Stimulated activated naive CD8-positive, alpha-beta T cell treated with anti-CD3 and anti-CD28 coated beads, Interleukin-15, amount 100 ng/mL, for 72 hours (primary cell): ENCODE results near the gene PGM2.

ENCODE experiments used
- ATAC-seq: fragments of 150-1000 bp; cut with Tn5 transposase; 2 replicates; pipeline ENCODE4 v1.10.0; 2021; ENCODE audit warnings: mild to moderate bottlenecking, moderate library complexity
- DNase-seq, 2 donors: peaks; one replicate each; pipeline ENCODE4 v3.0.0; 2021 to 2022
- H3K27ac Mint-ChIP-seq, 2 donors: one replicate each; pipeline ENCODE4 v1.8.0; 2022; ENCODE audit warnings: mild to moderate bottlenecking in 2 of 2, mixed read lengths in 2 of 2, moderate library complexity in 2 of 2
- H3K27me3 Mint-ChIP-seq: one replicate; pipeline ENCODE4 v1.8.0; 2022; ENCODE audit warnings: mixed read lengths
- H3K4me1 Mint-ChIP-seq: one replicate; pipeline ENCODE4 v1.8.0; 2022; ENCODE audit warnings: mild to moderate bottlenecking, mixed read lengths
- H3K4me3 Mint-ChIP-seq, 2 donors: one replicate each; pipeline ENCODE4 v1.8.0; 2022; ENCODE audit warnings: mild to moderate bottlenecking in 2 of 2, mixed read lengths in 2 of 2, moderate library complexity in 1 of 2
- H3K9me3 Mint-ChIP-seq, 2 donors: one replicate each; pipeline ENCODE4 v1.8.0; 2022; ENCODE audit warnings: mixed read lengths in 2 of 2

PGM2 gene

DNA sequence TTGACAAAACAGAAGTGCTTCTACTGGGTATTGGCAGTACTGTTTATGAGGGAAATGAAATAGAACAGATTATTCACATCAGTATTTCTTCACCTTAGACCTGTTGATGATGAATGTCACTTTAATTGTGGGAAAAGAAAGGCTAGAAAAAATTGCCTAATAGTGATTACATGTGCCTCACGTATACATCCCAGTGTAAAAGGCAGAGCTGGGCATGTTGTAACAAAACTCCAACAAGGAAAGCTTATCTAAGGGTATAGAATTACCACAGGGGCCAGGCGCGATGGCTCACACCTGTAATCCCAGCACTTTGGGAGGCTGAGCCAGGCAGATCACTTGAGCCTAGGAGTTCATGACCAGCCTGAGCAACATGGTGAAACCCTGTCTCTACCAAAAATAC lies 4.2 kb downstream of the PGM2 start:
- no peaks in the 10 kb centered on the region for H3K27me3 Mint-ChIP-seq
- peaks cover 40% of the 10 kb centered on the region for H3K4me1 Mint-ChIP-seq
- H3K4me3 Mint-ChIP-seq: no peak overlapping the region
- H3K9me3 Mint-ChIP-seq: no peaks in the 10 kb centered on the region
- ATAC-seq (no peak), DNase-seq (no peak)
- H3K27ac Mint-ChIP-seq: no peak overlapping the region

DNA sequence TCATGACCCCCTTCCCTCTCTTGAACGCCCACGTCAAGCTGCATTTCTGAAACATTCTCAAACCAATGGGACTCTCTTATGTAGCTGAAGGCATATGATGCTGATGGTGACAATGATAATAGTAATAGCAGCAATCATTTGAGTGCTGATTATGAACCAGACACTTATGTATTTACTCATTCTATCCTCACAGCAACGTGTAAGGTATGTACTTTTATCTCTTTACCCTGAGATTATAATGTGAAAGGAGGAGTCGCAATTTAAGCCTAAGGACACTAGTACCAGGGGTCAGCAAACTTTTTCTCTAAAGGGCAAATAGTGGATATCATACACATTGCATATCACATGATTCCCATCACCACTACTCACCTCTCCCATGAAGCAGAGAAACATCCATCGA lies 8.5 kb downstream of the PGM2 start:
- Mint-ChIP-seq H3K4me3 (no peak overlapping the region), H3K4me1 (peaks cover 40% of the 10 kb centered on the region)

DNA sequence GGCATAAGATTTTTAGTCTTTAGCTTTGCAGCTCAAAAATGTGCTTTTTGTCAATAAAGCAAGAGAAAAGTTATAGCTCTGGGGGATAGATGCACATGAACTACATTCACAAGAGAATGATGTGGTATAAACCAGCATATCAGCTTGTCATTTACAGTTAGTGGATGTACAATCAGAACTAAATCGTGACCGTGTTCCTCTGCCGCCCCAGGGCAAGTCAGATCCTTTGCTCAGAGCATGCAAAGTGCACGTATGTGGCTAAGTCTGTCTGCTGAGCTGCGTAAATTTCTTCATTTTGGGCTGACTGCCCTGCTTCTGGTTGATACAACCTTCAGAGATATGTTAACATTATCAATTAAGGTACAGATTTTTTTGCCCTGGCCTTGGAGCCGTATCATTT lies 9.3 kb downstream of the PGM2 start:
- H3K27ac Mint-ChIP-seq: no peak overlapping the region
- ATAC-seq (no peak), DNase-seq (no peak)
- H3K9me3 Mint-ChIP-seq: no peaks in the 10 kb centered on the region
- H3K27me3 Mint-ChIP-seq: no peaks in the 10 kb centered on the region
- peaks cover 33% of the 10 kb centered on the region for H3K4me1 Mint-ChIP-seq
- H3K4me3 Mint-ChIP-seq: no peak overlapping the region

More for the DNA sequence above, 8.5 kb downstream of the PGM2 start:
- Mint-ChIP-seq H3K27ac (no peak overlapping the region), H3K27me3 (no peaks in the 10 kb centered on the region), H3K9me3 (no peaks in the 10 kb centered on the region)
- no peak for DNase-seq
- no peak for ATAC-seq

DNA sequence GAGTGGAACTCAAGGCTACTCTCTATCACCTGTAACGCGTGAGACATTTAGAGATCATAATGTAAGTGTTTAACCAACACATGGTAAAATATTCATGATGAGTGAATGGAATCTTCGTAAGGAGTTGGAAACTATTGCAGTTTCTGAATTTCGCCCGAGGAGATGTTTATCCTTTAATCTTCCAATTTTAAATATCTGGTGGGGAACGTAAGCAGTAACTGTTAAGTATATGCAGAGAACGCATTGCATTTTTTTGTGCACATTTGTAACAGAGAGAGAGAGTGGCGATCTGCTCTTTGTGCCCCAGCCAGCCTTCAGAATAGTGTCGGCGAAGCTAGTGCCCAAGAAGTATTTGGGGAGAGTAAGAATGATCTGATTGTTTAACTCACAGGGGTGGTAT lies 9.8 kb downstream of the PGM2 start:
- Mint-ChIP-seq H3K27ac (no peak overlapping the region), H3K4me3 (peak overlapping the region in 1 of 2 donors; percentile 4), H3K27me3 (no peaks in the 10 kb centered on the region), H3K9me3 (no peaks in the 10 kb centered on the region), H3K4me1 (peaks cover 30% of the 10 kb centered on the region)
- ATAC-seq (no peak), DNase-seq (no peak)

DNA sequence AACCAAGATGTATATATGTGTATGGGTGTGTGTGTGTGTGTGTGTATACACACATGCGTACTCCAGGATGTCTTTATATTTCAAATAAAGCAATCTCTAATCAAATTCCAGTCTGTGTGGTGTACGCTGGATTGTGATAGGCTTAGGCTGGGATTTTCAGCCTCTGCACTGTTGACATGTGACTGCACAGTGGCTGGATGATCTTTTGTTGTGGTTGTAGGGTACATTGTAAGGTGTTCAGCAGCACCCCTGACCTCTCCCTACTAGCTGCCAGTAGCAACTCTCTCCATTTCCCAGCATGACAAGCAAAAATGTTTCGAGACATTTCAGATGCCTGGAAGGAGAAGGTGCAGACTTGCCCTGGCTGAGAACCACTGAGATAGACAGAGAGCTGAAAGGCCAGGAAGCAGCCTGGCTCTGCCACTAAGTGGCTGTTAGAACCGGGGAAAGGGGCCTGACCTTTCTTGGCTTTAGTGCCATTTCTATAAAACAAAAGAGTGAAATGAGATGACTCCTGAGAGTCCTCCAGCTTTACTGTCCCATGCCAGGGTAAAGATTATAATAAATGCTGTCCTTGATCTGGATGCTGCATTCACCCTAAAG lies 10.5 kb downstream of the PGM2 start:
- Mint-ChIP-seq H3K4me3 (peak overlapping the region in 1 of 2 donors; percentile 24), H3K4me1 (peaks cover 26% of the 10 kb centered on the region), H3K9me3 (no peaks in the 10 kb centered on the region), H3K27ac (peak overlapping the region in 1 of 2 donors; percentile 17), H3K27me3 (no peaks in the 10 kb centered on the region)
- DNase-seq: no peak
- ATAC-seq: peak; percentile 69

DNA sequence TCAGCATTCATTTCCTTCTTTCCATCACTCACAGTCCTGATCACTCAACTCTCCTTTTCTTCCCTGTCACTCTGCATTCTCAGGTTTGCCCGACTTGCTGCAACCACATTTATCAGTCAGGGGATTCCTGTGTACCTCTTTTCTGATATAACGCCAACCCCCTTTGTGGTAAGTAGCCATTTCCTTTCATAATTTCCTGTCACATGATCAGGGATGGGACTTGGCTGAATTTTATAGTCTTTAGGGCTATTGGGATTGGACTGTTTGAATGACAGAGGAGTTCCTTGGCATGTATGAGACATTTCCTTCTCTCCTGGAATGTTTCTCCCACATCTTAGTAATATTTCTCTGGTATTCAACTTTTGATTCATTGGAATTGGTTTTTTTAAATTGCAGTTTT lies 11.0 kb downstream of the PGM2 start:
- no peaks in the 10 kb centered on the region for H3K27me3 Mint-ChIP-seq
- H3K4me3 Mint-ChIP-seq: no peak overlapping the region
- DNase-seq (no peak), ATAC-seq (peak; percentile 71)
- H3K9me3 Mint-ChIP-seq: no peaks in the 10 kb centered on the region
- peaks cover 26% of the 10 kb centered on the region for H3K4me1 Mint-ChIP-seq
- no peak overlapping the region for H3K27ac Mint-ChIP-seq

DNA sequence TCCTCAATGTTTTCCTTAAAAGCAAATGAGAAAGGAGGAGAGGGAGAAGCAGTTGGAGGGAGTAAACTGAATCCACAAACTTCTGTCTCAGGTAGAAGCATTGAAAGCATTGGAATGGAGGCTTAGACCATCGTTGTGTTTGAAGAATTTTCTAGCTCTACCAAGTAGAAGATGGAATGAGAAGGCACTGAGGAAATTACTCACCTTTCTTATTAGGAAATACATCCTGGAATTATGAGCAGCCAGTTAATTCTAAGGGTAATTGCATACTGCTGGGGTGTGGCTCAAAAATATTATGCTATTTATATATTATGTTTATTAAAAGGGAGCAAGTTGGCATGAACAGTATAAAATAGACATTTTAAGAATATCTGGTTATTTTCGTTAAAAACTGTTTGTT lies 12.9 kb downstream of the PGM2 start:
- Mint-ChIP-seq H3K4me1 (peaks cover 26% of the 10 kb centered on the region), H3K9me3 (no peaks in the 10 kb centered on the region), H3K27ac (no peak overlapping the region), H3K4me3 (no peak overlapping the region), H3K27me3 (no peaks in the 10 kb centered on the region)
- ATAC-seq (no peak), DNase-seq (no peak)

DNA sequence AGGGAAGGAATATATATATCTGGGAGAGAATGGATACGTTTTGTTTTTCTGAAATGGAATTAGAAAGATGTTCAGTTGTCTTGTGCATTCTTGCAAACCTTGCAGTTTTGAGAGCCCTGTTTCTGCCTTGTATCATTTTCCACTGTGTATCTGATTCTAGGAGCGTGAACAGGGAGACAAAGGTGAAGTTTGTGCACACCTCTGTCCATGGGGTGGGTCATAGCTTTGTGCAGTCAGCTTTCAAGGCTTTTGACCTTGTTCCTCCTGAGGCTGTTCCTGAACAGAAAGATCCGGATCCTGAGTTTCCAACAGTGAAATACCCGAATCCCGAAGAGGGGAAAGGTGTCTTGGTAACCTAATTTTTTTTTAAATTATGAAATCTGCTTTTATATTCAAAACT lies 17.7 kb downstream of the PGM2 start:
- Mint-ChIP-seq H3K4me3 (no peak overlapping the region), H3K27ac (peak overlapping the region in 1 of 2 donors; percentile 77), H3K27me3 (no peaks in the 10 kb centered on the region), H3K9me3 (no peaks in the 10 kb centered on the region), H3K4me1 (no peaks in the 10 kb centered on the region)
- DNase-seq (no peak), ATAC-seq (no peak)

DNA sequence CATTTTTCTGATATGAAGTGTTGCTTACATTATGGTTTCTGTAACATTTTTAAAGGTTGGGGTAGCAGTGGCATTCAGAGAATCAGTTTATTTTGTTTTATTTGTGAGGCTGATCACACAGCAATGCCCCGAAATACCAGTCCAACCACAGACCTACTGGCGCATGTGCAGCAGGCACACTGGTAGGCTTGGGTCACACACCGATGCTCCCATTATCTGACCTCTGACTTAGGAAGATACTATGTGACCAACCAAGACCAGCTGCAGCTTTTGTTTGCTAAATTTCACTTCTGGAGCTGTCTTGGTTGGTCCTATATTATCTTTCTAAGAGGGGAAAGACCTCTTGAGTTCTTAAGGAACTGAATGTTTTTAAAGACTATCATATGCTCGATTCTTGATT lies 18.7 kb downstream of the PGM2 start:
- no peaks in the 10 kb centered on the region for H3K9me3 Mint-ChIP-seq
- no peak overlapping the region for H3K27ac Mint-ChIP-seq
- ATAC-seq (no peak), DNase-seq (no peak)
- H3K4me1 Mint-ChIP-seq: no peaks in the 10 kb centered on the region
- H3K27me3 Mint-ChIP-seq: no peaks in the 10 kb centered on the region
- no peak overlapping the region for H3K4me3 Mint-ChIP-seq

DNA sequence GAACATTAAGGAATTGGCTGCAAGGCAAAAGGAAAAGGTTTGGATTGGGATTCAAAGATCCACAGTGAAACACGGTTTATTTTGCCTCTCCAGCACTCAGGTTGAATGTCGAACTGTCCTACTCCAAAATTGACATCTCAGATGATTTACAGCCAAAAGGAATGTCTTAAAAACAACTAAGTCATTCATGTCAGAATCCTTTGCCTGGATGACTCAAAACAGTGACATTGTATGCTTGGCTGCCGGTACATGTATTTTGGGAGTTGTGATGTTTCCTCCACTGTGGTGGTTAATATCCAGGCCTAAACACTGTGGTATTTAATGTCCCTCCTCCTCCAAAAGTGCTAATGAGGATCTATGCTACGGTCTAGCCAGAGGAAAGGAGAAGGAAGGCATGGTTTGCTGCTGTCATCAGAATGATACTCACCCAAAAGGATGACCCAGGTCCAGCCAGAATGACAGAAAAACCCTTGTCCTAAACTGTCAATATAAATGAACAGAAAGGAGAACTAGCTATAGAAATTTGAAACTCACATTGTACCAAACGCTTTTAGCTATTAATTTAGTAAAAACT lies 20.9 kb downstream of the PGM2 start:
- Mint-ChIP-seq H3K27ac (no peak overlapping the region), H3K9me3 (no peaks in the 10 kb centered on the region), H3K4me1 (no peaks in the 10 kb centered on the region), H3K4me3 (no peak overlapping the region), H3K27me3 (no peaks in the 10 kb centered on the region)
- DNase-seq (no peak), ATAC-seq (no peak)

DNA sequence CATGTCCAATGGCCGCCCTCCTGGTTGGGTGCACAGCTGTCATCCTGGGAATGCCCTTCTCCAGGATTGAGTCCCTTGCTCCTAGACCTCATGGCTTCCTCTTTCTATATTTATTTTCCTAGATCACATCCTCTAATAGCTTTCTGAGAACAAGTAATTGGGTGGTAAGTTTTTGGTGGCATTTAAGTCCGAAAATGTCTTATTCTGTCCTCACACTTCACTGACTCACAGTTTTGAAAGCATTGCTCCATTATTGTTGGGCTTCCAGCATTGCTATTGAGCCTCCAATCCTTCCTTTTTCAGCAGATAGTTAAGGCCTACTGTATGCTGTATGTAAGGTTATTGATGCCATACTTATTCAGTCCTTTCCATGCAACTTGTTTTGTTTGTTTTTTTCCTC lies 25.9 kb downstream of the PGM2 start:
- H3K9me3 Mint-ChIP-seq: no peaks in the 10 kb centered on the region

DNA sequence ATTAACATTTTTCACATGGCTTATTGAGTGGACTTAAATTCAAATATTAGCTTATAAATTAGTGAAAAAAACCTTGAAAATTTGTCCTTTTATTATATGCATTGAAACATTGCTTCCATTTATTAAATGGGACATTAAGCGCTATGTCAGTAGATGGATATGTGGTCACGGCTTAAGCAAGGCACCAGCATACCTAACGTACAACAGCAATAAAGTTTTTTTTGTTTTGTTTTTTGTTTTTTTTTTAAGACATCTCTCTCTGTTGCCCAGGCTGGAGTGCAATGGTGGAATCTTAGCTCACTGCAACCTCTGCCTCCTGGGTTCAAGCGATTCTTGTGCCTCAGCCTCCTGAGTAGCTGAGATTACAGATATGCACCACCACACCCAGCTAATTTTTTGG lies 31.6 kb downstream of the PGM2 start:
- Mint-ChIP-seq H3K4me1 (no peaks in the 10 kb centered on the region), H3K27ac (no peak overlapping the region), H3K4me3 (no peak overlapping the region), H3K9me3 (no peaks in the 10 kb centered on the region), H3K27me3 (no peaks in the 10 kb centered on the region)
- no peak for ATAC-seq
- DNase-seq: no peak

More for the DNA sequence above, 25.9 kb downstream of the PGM2 start:
- Mint-ChIP-seq H3K27ac (peak overlapping the region in 1 of 2 donors; percentile 4), H3K4me1 (no peaks in the 10 kb centered on the region), H3K4me3 (no peak overlapping the region), H3K27me3 (no peaks in the 10 kb centered on the region)
- DNase-seq: no peak
- ATAC-seq: no peak

DNA sequence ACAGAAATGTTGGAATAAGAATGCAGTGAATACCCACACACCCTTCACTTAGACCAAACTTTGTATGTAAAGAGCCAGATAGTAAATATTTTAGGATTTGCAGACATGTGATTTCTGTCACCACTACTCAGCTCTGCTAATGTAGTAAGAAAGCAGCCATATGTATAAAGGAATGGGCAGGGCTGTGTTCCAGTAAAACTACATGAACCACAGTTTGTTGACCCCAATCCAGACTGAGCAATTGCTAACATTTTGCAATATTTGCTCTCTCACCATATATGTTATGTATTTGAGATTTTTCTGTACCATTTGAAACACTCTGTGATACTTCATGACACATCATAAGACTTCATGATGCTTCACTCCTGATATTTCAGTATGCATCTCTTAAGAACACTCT lies 32.4 kb downstream of the PGM2 start:
- no peak for DNase-seq
- no peak overlapping the region for H3K4me3 Mint-ChIP-seq

DNA sequence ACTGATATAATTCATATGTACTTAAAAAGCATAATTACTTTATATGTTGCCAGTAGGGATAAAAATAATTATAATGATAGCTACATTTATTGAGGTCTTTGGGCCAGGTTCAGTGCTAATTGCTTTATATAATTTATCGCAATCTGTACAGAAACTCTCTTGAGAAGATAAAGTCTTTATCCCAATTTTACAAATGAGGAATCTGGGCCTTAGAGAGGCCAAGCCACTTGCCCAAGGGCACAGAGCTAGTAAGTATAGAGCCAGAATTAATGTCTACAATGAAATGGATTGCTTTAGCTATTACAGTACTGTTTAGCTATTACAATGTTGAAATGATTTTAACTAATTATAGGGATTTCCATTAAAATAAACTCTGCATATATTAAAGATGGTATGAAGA lies 33.8 kb downstream of the PGM2 start:
- no peak overlapping the region for H3K4me3 Mint-ChIP-seq
- DNase-seq (no peak), ATAC-seq (no peak)

More for the DNA sequence above, 32.4 kb downstream of the PGM2 start:
- Mint-ChIP-seq H3K4me1 (no peaks in the 10 kb centered on the region), H3K9me3 (no peaks in the 10 kb centered on the region), H3K27me3 (no peaks in the 10 kb centered on the region), H3K27ac (no peak overlapping the region)
- no peak for ATAC-seq

DNA sequence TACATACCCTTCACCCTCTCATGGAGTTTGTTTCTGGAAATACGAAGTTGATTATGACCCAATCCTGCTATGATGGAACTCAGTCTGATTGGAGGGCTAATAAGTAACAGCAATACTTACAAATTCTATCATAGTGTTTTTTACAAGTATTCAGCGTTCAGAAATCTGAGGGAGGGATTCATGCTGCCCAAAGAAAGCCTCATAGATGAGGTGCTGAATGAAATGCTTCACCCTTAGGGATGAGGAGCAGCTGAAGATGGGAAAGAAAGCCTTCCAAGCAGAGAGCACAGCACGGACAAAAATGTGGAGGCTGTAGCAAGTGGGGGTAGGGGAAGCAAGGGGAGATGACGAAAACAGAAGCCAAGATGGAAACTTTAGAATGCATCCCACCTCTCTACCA lies 36.5 kb downstream of the PGM2 start:
- ATAC-seq: no peak
- H3K9me3 Mint-ChIP-seq: no peaks in the 10 kb centered on the region
- no peak overlapping the region for H3K4me3 Mint-ChIP-seq

More for the DNA sequence above, 33.8 kb downstream of the PGM2 start:
- H3K4me1 Mint-ChIP-seq: no peaks in the 10 kb centered on the region
- H3K9me3 Mint-ChIP-seq: no peaks in the 10 kb centered on the region
- no peaks in the 10 kb centered on the region for H3K27me3 Mint-ChIP-seq
- H3K27ac Mint-ChIP-seq: no peak overlapping the region

DNA sequence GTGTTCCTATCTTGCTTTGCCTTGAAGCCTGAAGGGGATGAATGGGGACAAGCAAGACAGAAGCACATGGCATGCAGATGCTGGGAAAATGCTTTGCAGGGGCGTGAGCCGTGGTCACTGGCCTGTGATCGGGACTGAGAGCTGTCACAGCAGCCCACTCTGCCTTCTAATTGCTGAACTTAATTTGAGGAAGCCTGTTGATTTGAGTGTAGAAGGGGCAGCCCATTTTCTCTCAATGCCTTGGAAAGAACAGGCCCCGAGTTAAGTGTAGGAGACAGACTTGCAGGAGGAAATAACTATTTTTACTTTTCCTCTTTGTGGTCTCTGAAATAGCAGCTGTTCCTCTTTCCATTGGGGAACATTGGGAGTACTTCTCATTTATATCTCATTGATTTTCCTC lies 38.3 kb downstream of the PGM2 start:
- H3K4me3 Mint-ChIP-seq: no peak overlapping the region
- no peaks in the 10 kb centered on the region for H3K9me3 Mint-ChIP-seq
- no peak for ATAC-seq
- no peak overlapping the region for H3K27ac Mint-ChIP-seq
- H3K27me3 Mint-ChIP-seq: no peaks in the 10 kb centered on the region
- no peaks in the 10 kb centered on the region for H3K4me1 Mint-ChIP-seq
- no peak for DNase-seq

More for the DNA sequence above, 36.5 kb downstream of the PGM2 start:
- H3K4me1 Mint-ChIP-seq: no peaks in the 10 kb centered on the region
- H3K27ac Mint-ChIP-seq: peak overlapping the region in 1 of 2 donors; percentile 80
- no peaks in the 10 kb centered on the region for H3K27me3 Mint-ChIP-seq
- DNase-seq: no peak

DNA sequence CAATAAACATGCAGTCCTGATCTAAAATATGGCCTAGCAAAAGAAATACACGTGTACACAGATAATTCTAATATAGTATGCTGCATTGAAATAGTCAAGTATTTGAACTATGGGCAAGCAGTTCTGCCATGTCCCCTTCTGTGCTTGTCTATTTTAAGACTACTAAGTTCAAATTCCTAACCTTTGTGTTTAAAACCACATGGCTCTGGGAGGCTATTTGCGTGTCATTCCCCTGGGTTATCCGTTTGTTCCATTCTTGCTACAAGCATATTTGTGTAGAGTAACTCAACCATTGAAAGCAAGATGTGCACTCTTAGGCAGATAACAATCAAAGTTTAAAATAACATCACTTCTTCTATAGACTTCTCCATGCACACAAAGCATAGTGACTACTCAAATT lies 39.0 kb downstream of the PGM2 start:
- Mint-ChIP-seq H3K27ac (no peak overlapping the region), H3K4me3 (no peak overlapping the region), H3K4me1 (no peaks in the 10 kb centered on the region), H3K9me3 (no peaks in the 10 kb centered on the region), H3K27me3 (no peaks in the 10 kb centered on the region)
- ATAC-seq (no peak), DNase-seq (no peak)
